ENCODE data around the gene SPATA20. TPM values are rescaled to one million over a fixed set of nuclear protein-coding genes. Genes with fewer than 3 reads are reported as not detected.

The SPATA20 gene
- total RNA-seq, 1 donor from 2014 or later: 71.7 TPM

- Mint-ChIP-seq H3K36me3 (no peaks in the 10 kb centered on the region), H3K27me3 (ENCODE audit: low read depth) (peaks cover 1% of the 10 kb centered on the region), H3K4me3 (no peak overlapping the region), H3K27ac (no peak overlapping the region), H3K4me1 (no peaks in the 10 kb centered on the region), H3K9me3 (no peaks in the 10 kb centered on the region)
- TF ChIP-seq CTCF (IDR thresholded peaks at IDR 0.05; ENCODE audit: unreplicated experiment): no peak
- DNase-seq (ENCODE audit: low spot score in 2 of 2, unreplicated experiment in 2 of 2): no peak
Observed at GRCh38 chr17:50521514-50521913, 25.5 kb upstream of the SPATA20 start.

GRCh38 chr17:50522766-50523165 lies 24.2 kb upstream of the SPATA20 start:
- no peak for TF ChIP-seq CTCF (IDR thresholded peaks at IDR 0.05; ENCODE audit: unreplicated experiment)
- Mint-ChIP-seq H3K27me3 (ENCODE audit: low read depth) (no peaks in the 10 kb centered on the region), H3K27ac (no peak overlapping the region), H3K9me3 (no peaks in the 10 kb centered on the region), H3K4me1 (no peaks in the 10 kb centered on the region), H3K4me3 (no peak overlapping the region), H3K36me3 (no peaks in the 10 kb centered on the region)
- DNase-seq (ENCODE audit: low spot score in 2 of 2, unreplicated experiment in 2 of 2): no peak

GRCh38 chr17:50523208-50523607 lies 23.8 kb upstream of the SPATA20 start:
- TF ChIP-seq CTCF (IDR thresholded peaks at IDR 0.05; ENCODE audit: unreplicated experiment): no peak
- no peak overlapping the region for H3K4me3 Mint-ChIP-seq
- H3K4me1 Mint-ChIP-seq: no peaks in the 10 kb centered on the region
- no peaks in the 10 kb centered on the region for H3K36me3 Mint-ChIP-seq
- H3K9me3 Mint-ChIP-seq: no peaks in the 10 kb centered on the region
- DNase-seq (ENCODE audit: low spot score in 2 of 2, unreplicated experiment in 2 of 2): no peak
- no peaks in the 10 kb centered on the region for H3K27me3 Mint-ChIP-seq (ENCODE audit: low read depth)
- H3K27ac Mint-ChIP-seq: no peak overlapping the region

GRCh38 chr17:50524838-50525237 lies 22.1 kb upstream of the SPATA20 start:
- no peak for DNase-seq (ENCODE audit: low spot score in 2 of 2, unreplicated experiment in 2 of 2)
- H3K4me1 Mint-ChIP-seq: no peaks in the 10 kb centered on the region
- no peaks in the 10 kb centered on the region for H3K9me3 Mint-ChIP-seq
- no peak overlapping the region for H3K4me3 Mint-ChIP-seq
- TF ChIP-seq CTCF (IDR thresholded peaks at IDR 0.05; ENCODE audit: unreplicated experiment): no peak
- H3K27me3 Mint-ChIP-seq (ENCODE audit: low read depth): no peaks in the 10 kb centered on the region
- H3K27ac Mint-ChIP-seq: no peak overlapping the region
- H3K36me3 Mint-ChIP-seq: no peaks in the 10 kb centered on the region

GRCh38 chr17:50527155-50527762 lies 19.7 kb upstream of the SPATA20 start:
- no peak overlapping the region for H3K4me3 Mint-ChIP-seq
- TF ChIP-seq CTCF (IDR thresholded peaks at IDR 0.05; ENCODE audit: unreplicated experiment): no peak
- H3K4me1 Mint-ChIP-seq: peaks cover 12% of the 10 kb centered on the region
- H3K27me3 Mint-ChIP-seq (ENCODE audit: low read depth): no peaks in the 10 kb centered on the region
- no peak overlapping the region for H3K27ac Mint-ChIP-seq
- DNase-seq (ENCODE audit: low spot score in 2 of 2, unreplicated experiment in 2 of 2): no peak
- no peaks in the 10 kb centered on the region for H3K36me3 Mint-ChIP-seq
- no peaks in the 10 kb centered on the region for H3K9me3 Mint-ChIP-seq

All from mesothelial cell of epicardium (in vitro differentiated cells).